ENCODE measurements around the gene PKP1. TPM values are rescaled to one million over a fixed set of nuclear protein-coding genes. Genes with fewer than 3 reads are reported as not detected.

PKP1 gene
- total and polyA plus RNA-seq, 2 of the 4 experiments (the other 2 are of a cell fraction) = 0.18 to 0.36 TPM

- no peaks in the 10 kb centered on the region for H3K79me1 ChIP-seq (ENCODE audit: low read depth in 1 of 2, low read length in 2 of 2)
- no peak overlapping the region for H3K4me3 ChIP-seq (ENCODE audit: insufficient read depth, low read depth, low read length)
- WGBS, 2 experiments (ENCODE audit: extremely low coverage in 2 of 2, insufficient read length in 1 of 2) = no CpG with 5 or more reads among the region's 3 CpGs
- BruUV-seq (replicated peaks) = no TSS peak
- no peak overlapping the region for H3K9ac ChIP-seq (ENCODE audit: low read depth, low read length)
- H3K4me2 ChIP-seq (ENCODE audit: low read depth, low read length) = no peak overlapping the region
- no peak overlapping the region for H2AK9ac ChIP-seq (replicated peaks; ENCODE audit: low read depth, low read length, poor library complexity)
- H4K20me1 ChIP-seq (ENCODE audit: insufficient read depth, low read length) = no peaks in the 10 kb centered on the region
- dilution Hi-C loops (cut with HindIII; ENCODE audit: low sequenced_read_pairs, unreplicated experiment) (no loop called here), in situ Hi-C loops (cut with MboI; ENCODE audit: low sequenced_read_pairs) (no loop called here), intact Hi-C loops (cut with micrococcal nuclease) (no loop called here)
- ChIA-PET CTCF (no interaction called here), POLR2A (ENCODE audit: unreplicated experiment) (no interaction called here)
- peak; percentile 58 for DNase-seq
- no peak overlapping the region for H3K18ac ChIP-seq (ENCODE audit: low read depth, low read length)
- H3K9me1 ChIP-seq (ENCODE audit: insufficient read depth, low read length) = no peaks in the 10 kb centered on the region
- no peaks in the 10 kb centered on the region for H3K36me3 ChIP-seq (ENCODE audit: control insufficient read depth, insufficient read depth, low read length)
- H3K4ac ChIP-seq (ENCODE audit: low read depth, low read length) = no peak overlapping the region
- H3K14ac ChIP-seq (replicated peaks; ENCODE audit: low read depth, low read length) = no peak overlapping the region
- ATAC-seq (ENCODE audit: low read depth) = peak; percentile 35; the same call in 1 of the 2 replicates
- H4K8ac ChIP-seq (ENCODE audit: low read depth in 2 of 2, low read length in 2 of 2) = no peak overlapping the region
- no peak overlapping the region for H2BK20ac ChIP-seq (ENCODE audit: low read depth, low read length)
- H2BK5ac ChIP-seq (ENCODE audit: low read depth, low read length, poor library complexity, severe bottlenecking) = no peak overlapping the region
- H3K23ac ChIP-seq (ENCODE audit: low read depth, low read length) = no peak overlapping the region
- H2BK15ac ChIP-seq (ENCODE audit: low read depth, low read length) = no peak overlapping the region
- no peak overlapping the region for H4K5ac ChIP-seq (ENCODE audit: low read depth, low read length)
- H3K27me3 ChIP-seq (ENCODE audit: control insufficient read depth, insufficient read depth, low read length) = peaks cover 66% of the 10 kb centered on the region
- no peak overlapping the region for H3K56ac ChIP-seq (ENCODE audit: extremely low read depth, insufficient read depth, low read length)
- H2AFZ ChIP-seq (replicated peaks; ENCODE audit: low read length, poor library complexity) = no peak overlapping the region
- no peaks in the 10 kb centered on the region for H3K4me1 ChIP-seq (ENCODE audit: control insufficient read depth, insufficient read depth, low read length)
- H3K9me3 ChIP-seq (ENCODE audit: control insufficient read depth, insufficient read depth, low read length) = no peaks in the 10 kb centered on the region
- H2AK5ac ChIP-seq (ENCODE audit: low read depth, low read length) = no peak overlapping the region
- no peak overlapping the region for H2BK120ac ChIP-seq (ENCODE audit: low read depth, low read length)
- no peak for TF ChIP-seq MAZ (IDR thresholded peaks at IDR 0.05; ENCODE audit: borderline replicate concordance, low read depth, low read length)
- TF ChIP-seq MAFK (IDR thresholded peaks at IDR 0.05; ENCODE audit: low read depth, low read length) = no peak
- no peak for TF ChIP-seq RAD21 (IDR thresholded peaks at IDR 0.05; ENCODE audit: low read length)
- TF ChIP-seq CEBPB (IDR thresholded peaks at IDR 0.05; ENCODE audit: low read depth, low read length) = no peak
- no peak for TF ChIP-seq ELK1 (IDR thresholded peaks at IDR 0.05; ENCODE audit: borderline replicate concordance, low read depth, low read length)
- TF ChIP-seq USF2 (IDR thresholded peaks at IDR 0.05; ENCODE audit: low read depth, low read length) = no peak
- no peak for TF ChIP-seq POLR2A (IDR thresholded peaks at IDR 0.05; ENCODE audit: low read depth, low read length)
- no peak for TF ChIP-seq RFX5 (IDR thresholded peaks at IDR 0.05; ENCODE audit: low read depth, low read length)
- no peak for TF ChIP-seq CHD1 (IDR thresholded peaks at IDR 0.05; ENCODE audit: low read depth, low read length)
- no peak overlapping the region for H4K91ac ChIP-seq (ENCODE audit: insufficient read depth, low read depth, low read length)
- H3K27ac ChIP-seq (ENCODE audit: insufficient read depth, low read length) = no peak overlapping the region
Measured at GRCh38 chr1:201295861-201296260, 12.6 kb downstream of the PKP1 start.

Measured in IMR-90 (cell line).